Measurements from ENCODE around the gene IQCM.
"Not testable (repeated sequence)": the region's sequence is repeated elsewhere in the genome, so short reads cannot be mapped to it uniquely, and the experiment has no call there.

Gene IQCM

GRCh38 chr4:149493492-149493891, 322.2 kb downstream of the IQCM start:
- in situ Hi-C loops (cut with MboI; ENCODE audit: low sequenced_read_pairs) = no loop called here

- in situ Hi-C loops (cut with MboI; ENCODE audit: low sequenced_read_pairs) = no loop called here
Measured at GRCh38 chr4:149489321-149489720, 326.3 kb downstream of the IQCM start.

- in situ Hi-C loops (cut with MboI; ENCODE audit: low sequenced_read_pairs) = no loop called here
Measured at GRCh38 chr4:149486861-149487260, 328.8 kb downstream of the IQCM start.

GRCh38 chr4:149468669-149469068, 347.0 kb downstream of the IQCM start:
- in situ Hi-C loops (cut with MboI; ENCODE audit: low sequenced_read_pairs) = not testable (repeated sequence)

- in situ Hi-C loops (cut with MboI; ENCODE audit: low sequenced_read_pairs) = no loop called here
Measured at GRCh38 chr4:149466446-149466845, 349.2 kb downstream of the IQCM start.

- in situ Hi-C loops (cut with MboI; ENCODE audit: low sequenced_read_pairs) = no loop called here
Measured at GRCh38 chr4:149465955-149466354, 349.7 kb downstream of the IQCM start.

GRCh38 chr4:149443537-149443936, 372.1 kb downstream of the IQCM start:
- in situ Hi-C loops (cut with MboI; ENCODE audit: low sequenced_read_pairs) = no loop called here

GRCh38 chr4:149441338-149441737, 374.3 kb downstream of the IQCM start:
- in situ Hi-C loops (cut with MboI; ENCODE audit: low sequenced_read_pairs) = no loop called here

GRCh38 chr4:149426461-149426860, 389.2 kb downstream of the IQCM start:
- in situ Hi-C loops (cut with MboI; ENCODE audit: low sequenced_read_pairs) = no loop called here

GRCh38 chr4:149409555-149409962, 406.1 kb downstream of the IQCM start:
- in situ Hi-C loops (cut with MboI; ENCODE audit: low sequenced_read_pairs) = no loop called here

GRCh38 chr4:149409146-149409545, 406.5 kb downstream of the IQCM start:
- in situ Hi-C loops (cut with MboI; ENCODE audit: low sequenced_read_pairs) = no loop called here

- in situ Hi-C loops (cut with MboI; ENCODE audit: low sequenced_read_pairs) = no loop called here
Measured at GRCh38 chr4:149404143-149404542, 411.5 kb downstream of the IQCM start.

- in situ Hi-C loops (cut with MboI; ENCODE audit: low sequenced_read_pairs) = no loop called here
Measured at GRCh38 chr4:149403081-149403480, 412.6 kb downstream of the IQCM start.

- in situ Hi-C loops (cut with MboI; ENCODE audit: low sequenced_read_pairs) = no loop called here
Measured at GRCh38 chr4:149398993-149399392, 416.6 kb downstream of the IQCM start.

- in situ Hi-C loops (cut with MboI; ENCODE audit: low sequenced_read_pairs) = no loop called here
Measured at GRCh38 chr4:149370785-149371420, 444.7 kb downstream of the IQCM start.

- in situ Hi-C loops (cut with MboI; ENCODE audit: low sequenced_read_pairs) = no loop called here
Measured at GRCh38 chr4:149370002-149370401, 445.6 kb downstream of the IQCM start.

- in situ Hi-C loops (cut with MboI; ENCODE audit: low sequenced_read_pairs) = no loop called here
Measured at GRCh38 chr4:149353241-149353640, 462.4 kb downstream of the IQCM start.

GRCh38 chr4:149349541-149349940, 466.1 kb downstream of the IQCM start:
- in situ Hi-C loops (cut with MboI; ENCODE audit: low sequenced_read_pairs) = no loop called here

GRCh38 chr4:149347139-149347538, 468.5 kb downstream of the IQCM start:
- in situ Hi-C loops (cut with MboI; ENCODE audit: low sequenced_read_pairs) = no loop called here

- in situ Hi-C loops (cut with MboI; ENCODE audit: low sequenced_read_pairs) = no loop called here
Measured at GRCh38 chr4:149345424-149345823, 470.2 kb downstream of the IQCM start.

- in situ Hi-C loops (cut with MboI; ENCODE audit: low sequenced_read_pairs) = no loop called here
Measured at GRCh38 chr4:149344436-149344835, 471.2 kb downstream of the IQCM start.

GRCh38 chr4:149343614-149344013, 472.0 kb downstream of the IQCM start:
- in situ Hi-C loops (cut with MboI; ENCODE audit: low sequenced_read_pairs) = no loop called here

GRCh38 chr4:149341117-149341516, 474.5 kb downstream of the IQCM start:
- in situ Hi-C loops (cut with MboI; ENCODE audit: low sequenced_read_pairs) = not testable (repeated sequence)

Measured in HL-60/S4 (cell line).